ENCODE data around the gene ZNF823. TPM values are rescaled to one million over a fixed set of nuclear protein-coding genes. Genes with fewer than 3 reads are reported as not detected.
A peak's percentile ranks its signal among the peaks of the same experiment; 100 is the strongest.
"Not testable (repeated sequence)": the region's sequence is repeated elsewhere in the genome, so short reads cannot be mapped to it uniquely, and the experiment has no call there.

ZNF823 gene
- polyA plus RNA-seq, 1 experiment: 3.8 TPM

- TF ChIP-seq, protein P1, sequence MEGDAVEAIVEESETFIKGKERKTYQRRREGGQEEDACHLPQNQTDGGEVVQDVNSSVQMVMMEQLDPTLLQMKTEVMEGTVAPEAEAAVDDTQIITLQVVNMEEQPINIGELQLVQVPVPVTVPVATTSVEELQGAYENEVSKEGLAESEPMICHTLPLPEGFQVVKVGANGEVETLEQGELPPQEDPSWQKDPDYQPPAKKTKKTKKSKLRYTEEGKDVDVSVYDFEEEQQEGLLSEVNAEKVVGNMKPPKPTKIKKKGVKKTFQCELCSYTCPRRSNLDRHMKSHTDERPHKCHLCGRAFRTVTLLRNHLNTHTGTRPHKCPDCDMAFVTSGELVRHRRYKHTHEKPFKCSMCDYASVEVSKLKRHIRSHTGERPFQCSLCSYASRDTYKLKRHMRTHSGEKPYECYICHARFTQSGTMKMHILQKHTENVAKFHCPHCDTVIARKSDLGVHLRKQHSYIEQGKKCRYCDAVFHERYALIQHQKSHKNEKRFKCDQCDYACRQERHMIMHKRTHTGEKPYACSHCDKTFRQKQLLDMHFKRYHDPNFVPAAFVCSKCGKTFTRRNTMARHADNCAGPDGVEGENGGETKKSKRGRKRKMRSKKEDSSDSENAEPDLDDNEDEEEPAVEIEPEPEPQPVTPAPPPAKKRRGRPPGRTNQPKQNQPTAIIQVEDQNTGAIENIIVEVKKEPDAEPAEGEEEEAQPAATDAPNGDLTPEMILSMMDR (IDR thresholded peaks at IDR 0.05; ENCODE audit: low read depth, low read length): no peak
- ChIA-PET CTCF (interaction anchor here (1.7 kb wide), 1 partner anchor 16 kb away, joined by 6 read pairs; no protein-coding TSS in a partner anchor), POLR2A (no interaction called here)
- no peaks in the 10 kb centered on the region for H3K27me3 ChIP-seq (ENCODE audit: control insufficient read depth, insufficient read depth, low read length)
- H3K9me3 ChIP-seq (ENCODE audit: control insufficient read depth, insufficient read depth, low read length): peaks cover 47% of the 10 kb centered on the region
- H3K4me3 ChIP-seq (ENCODE audit: low read depth, low read length): no peak overlapping the region
- no peak for DNase-seq (ENCODE audit: low read depth, low spot score)
- H3K27ac ChIP-seq (ENCODE audit: low read depth, low read length): no peak overlapping the region
These were observed 42.7 kb upstream of the ZNF823 start for GRCh38 chr19:11781295-11782057.

GRCh38 chr19:11780431-11781020, 41.8 kb upstream of the ZNF823 start:
- no peak for DNase-seq (ENCODE audit: low read depth, low spot score)
- POLR2A ChIA-PET: no interaction called here
- CTCF ChIA-PET: no interaction called here
- H3K9me3 ChIP-seq (ENCODE audit: control insufficient read depth, insufficient read depth, low read length): peaks cover 40% of the 10 kb centered on the region
- H3K27ac ChIP-seq (ENCODE audit: low read depth, low read length): no peak overlapping the region
- TF ChIP-seq, protein P1 (IDR thresholded peaks at IDR 0.05; ENCODE audit: low read depth, low read length): no peak
- H3K4me3 ChIP-seq (ENCODE audit: low read depth, low read length): no peak overlapping the region
- H3K27me3 ChIP-seq (ENCODE audit: control insufficient read depth, insufficient read depth, low read length): no peaks in the 10 kb centered on the region

GRCh38 chr19:11776669-11777068, 37.9 kb upstream of the ZNF823 start:
- H3K4me3 ChIP-seq (ENCODE audit: low read depth, low read length); POLR2A ChIA-PET; H3K27ac ChIP-seq (ENCODE audit: low read depth, low read length); DNase-seq (ENCODE audit: low read depth, low spot score); H3K27me3 ChIP-seq (ENCODE audit: control insufficient read depth, insufficient read depth, low read length): not testable (repeated sequence)
- CTCF ChIA-PET: interaction anchor here (1.0 kb wide), 1 partner anchor 21 kb away, joined by 3 read pairs; no protein-coding TSS in a partner anchor
- peaks cover 43% of the 10 kb centered on the region for H3K9me3 ChIP-seq (ENCODE audit: control insufficient read depth, insufficient read depth, low read length)

DNA sequence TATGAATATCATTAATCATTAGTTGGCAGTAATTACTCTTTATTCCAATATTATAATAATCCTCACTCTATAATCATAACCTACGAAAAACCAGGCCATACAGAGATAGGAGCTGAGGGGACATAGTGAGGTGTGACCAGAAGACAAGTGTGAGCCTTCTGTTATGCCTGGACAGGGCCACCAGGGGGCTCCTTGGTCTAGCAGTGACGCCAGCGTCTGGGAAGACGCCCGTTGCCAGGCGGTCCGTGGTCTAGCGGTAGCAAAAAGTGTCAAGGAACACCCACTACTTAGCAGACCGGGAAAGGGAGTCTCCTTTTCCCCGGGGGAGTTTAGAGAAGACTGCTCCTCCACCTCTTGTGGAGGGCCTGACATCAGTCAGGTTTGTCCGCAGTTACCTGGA, 32.8 kb upstream of the ZNF823 start:
- DNase-seq (ENCODE audit: low read depth, low spot score); H3K27ac ChIP-seq (ENCODE audit: low read depth, low read length); POLR2A ChIA-PET; H3K27me3 ChIP-seq (ENCODE audit: control insufficient read depth, insufficient read depth, low read length); H3K4me3 ChIP-seq (ENCODE audit: low read depth, low read length): not testable (repeated sequence)
- H3K9me3 ChIP-seq (ENCODE audit: control insufficient read depth, insufficient read depth, low read length): peaks cover 29% of the 10 kb centered on the region
- CTCF ChIA-PET: interaction anchor here (1.0 kb wide), 1 partner anchor 26 kb away, joined by 8 read pairs; no protein-coding TSS in a partner anchor

GRCh38 chr19:11769995-11770394, 31.2 kb upstream of the ZNF823 start:
- DNase-seq (ENCODE audit: low read depth, low spot score): no peak
- no peak overlapping the region for H3K27ac ChIP-seq (ENCODE audit: low read depth, low read length)
- no peak overlapping the region for H3K4me3 ChIP-seq (ENCODE audit: low read depth, low read length)
- H3K9me3 ChIP-seq (ENCODE audit: control insufficient read depth, insufficient read depth, low read length): peaks cover 21% of the 10 kb centered on the region
- TF ChIP-seq, protein P1 (IDR thresholded peaks at IDR 0.05; ENCODE audit: low read depth, low read length): no peak
- POLR2A ChIA-PET: no interaction called here
- no peaks in the 10 kb centered on the region for H3K27me3 ChIP-seq (ENCODE audit: control insufficient read depth, insufficient read depth, low read length)
- CTCF ChIA-PET: no interaction called here

DNA sequence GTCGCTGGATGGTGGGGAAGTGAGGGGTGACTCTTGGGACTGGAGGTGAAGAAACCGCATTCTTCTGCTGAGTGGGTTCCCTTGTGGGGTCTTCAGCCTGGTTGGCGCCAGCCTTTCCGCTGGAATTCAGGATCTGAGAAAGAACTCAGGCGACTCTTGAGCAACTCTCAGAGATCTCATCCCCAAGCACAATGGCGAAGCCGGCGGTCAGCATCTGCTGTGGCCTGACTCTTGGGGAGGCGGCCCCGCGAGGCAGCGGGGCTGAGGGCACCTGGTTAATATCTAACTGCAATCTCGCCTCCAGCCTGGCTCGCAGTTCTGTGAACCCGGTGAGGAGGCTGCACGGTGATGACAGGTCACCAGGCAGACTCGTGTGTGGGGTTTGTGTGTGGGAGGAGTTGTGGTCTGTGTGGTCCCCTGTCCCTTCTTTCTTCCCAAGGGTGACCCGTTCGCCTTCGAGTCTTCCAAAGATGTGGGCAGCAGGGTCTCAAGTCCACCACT, 28.9 kb upstream of the ZNF823 start:
- Histone ChIP-seq H3K4me3 (ENCODE audit: low read depth, low read length) (peak overlapping the region; percentile 96), H3K9me3 (ENCODE audit: control insufficient read depth, insufficient read depth, low read length) (peaks cover 17% of the 10 kb centered on the region), H3K27ac (ENCODE audit: low read depth, low read length) (peak overlapping the region; percentile 39), H3K27me3 (ENCODE audit: control insufficient read depth, insufficient read depth, low read length) (no peaks in the 10 kb centered on the region)
- TF ChIP-seq, protein P1 (IDR thresholded peaks at IDR 0.05; ENCODE audit: low read depth, low read length): no peak
- CTCF ChIA-PET: no interaction called here
- POLR2A ChIA-PET: no interaction called here
- no peak for DNase-seq (ENCODE audit: low read depth, low spot score)
